Prostate gland (tissue), 2 donors: Measurements from ENCODE around the gene GKN2. TPM values are rescaled to one million over a fixed set of nuclear protein-coding genes. Genes with fewer than 3 reads are reported as not detected.

Experiments used
- DNase-seq: peaks from one replicate; pipeline ENCODE4 v3.0.0-alpha.2; 2019; ENCODE audit warnings: low spot score
- H3K27ac ChIP-seq, 2 donors: fragments of 200-600 bp; sonication (generic); 2 replicates each; pipeline ENCODE4 v1.5.1; 2017 to 2019
- H3K27me3 ChIP-seq: fragments of 200-600 bp; sonication (generic); replicated peaks from 2 replicates; pipeline ENCODE4 v1.5.1; 2019; ENCODE audit not compliant: insufficient read depth
- H3K36me3 ChIP-seq, 2 donors: fragments of 200-600 bp; sonication (generic); 1 replicate in 1 of 2; 2 replicates in 1 of 2; pipeline versions ENCODE4 v1.5.1 to v1.8.1; 2017 to 2019
- H3K4me1 ChIP-seq: fragments of 200-600 bp; sonication (generic); replicated peaks from 2 replicates; pipeline ENCODE4 v1.5.1; 2019
- H3K4me3 ChIP-seq, 2 donors: fragments of 200-600 bp; sonication (generic); 2 replicates each; pipeline ENCODE4 v1.5.1; 2017 to 2019
- H3K9me3 ChIP-seq: fragments of 200-600 bp; sonication (generic); 2 replicates; pipeline ENCODE4 v1.5.1; 2017
- POLR2A ChIP-seq: fragments of 450-650 bp; IDR thresholded peaks from one replicate; pipeline ENCODE4 v1.6.1; 2016; ENCODE audit warnings: antibody characterized with exemption, mild to moderate bottlenecking
- POLR2AphosphoS5 ChIP-seq: sonication (generic); formaldehyde crosslinking; IDR thresholded peaks from one replicate; pipeline ENCODE4 v1.6.1; 2017; ENCODE audit warnings: antibody characterized with exemption
- WGBS: methylation state at CpG from one replicate; pipeline ENCODE4 v1.1.5; 2018; 5-methylcytosine and 5-hydroxymethylcytosine counted together
- intact Hi-C: fragments of 100-400 bp; cut with DNase I; formaldehyde crosslinking; loops from one replicate; pipeline ENCODE4 v1.14.2; 2022
- total RNA-seq, 2 donors: library from RNA; depleted of rRNA; stranded (reverse); fragments of >200 nt; gene quantifications; one replicate each; pipeline ENCODE4 v1.1.0, GENCODE V29; 2016
- TF ChIP-seq, protein P1 (sequence below), 4 experiments: fragments of 200-600 bp in 2 of 4; fragments of 450-650 bp in 2 of 4; sonication (generic) in 2 of 4; IDR thresholded peaks; 1 replicate in 3 of 4; 2 replicates in 1 of 4; pipeline ENCODE4 v1.5.1; 2016 to 2019; ENCODE audit warnings: antibody characterized with exemption in 4 of 4, mild to moderate bottlenecking in 2 of 4, moderate library complexity in 2 of 4

Gene GKN2
- total RNA-seq, 2 donors from 2014 or later: not detected

DNA sequence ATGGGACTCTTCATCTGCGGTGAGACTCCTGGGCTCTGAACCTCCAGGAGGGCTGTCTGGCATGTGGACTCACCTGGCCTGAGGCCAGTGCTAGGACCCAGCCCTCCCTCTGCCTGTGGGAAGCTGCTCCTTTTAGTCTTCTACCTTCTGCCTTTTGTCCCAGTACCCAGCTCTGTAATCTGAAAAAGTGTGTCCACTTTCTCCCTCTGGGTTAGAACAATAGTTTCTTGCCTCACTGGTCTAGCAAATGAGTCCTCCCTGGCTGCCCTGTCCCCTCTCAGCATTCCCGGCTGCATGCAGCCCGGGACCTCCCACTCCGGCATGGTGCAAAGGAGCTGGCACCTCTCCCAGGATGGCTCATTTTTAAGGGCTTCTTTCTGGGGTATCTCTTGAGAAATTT, 25.9 kb downstream of the GKN2 start:
- no peaks in the 10 kb centered on the region for H3K27me3 ChIP-seq
- no peak overlapping the region for H3K4me3 ChIP-seq
- DNase-seq: no peak
- 42% methylated on average over 4 of the region's 4 CpGs for WGBS
- no peak overlapping the region for H3K27ac ChIP-seq
- intact Hi-C loops: loop anchor here (5.0 kb wide), 2 partner anchors 174 to 219 kb away; no protein-coding TSS in a partner anchor
- H3K4me1 ChIP-seq: no peaks in the 10 kb centered on the region
- no peaks in the 10 kb centered on the region for H3K9me3 ChIP-seq
- TF ChIP-seq, protein P1, sequence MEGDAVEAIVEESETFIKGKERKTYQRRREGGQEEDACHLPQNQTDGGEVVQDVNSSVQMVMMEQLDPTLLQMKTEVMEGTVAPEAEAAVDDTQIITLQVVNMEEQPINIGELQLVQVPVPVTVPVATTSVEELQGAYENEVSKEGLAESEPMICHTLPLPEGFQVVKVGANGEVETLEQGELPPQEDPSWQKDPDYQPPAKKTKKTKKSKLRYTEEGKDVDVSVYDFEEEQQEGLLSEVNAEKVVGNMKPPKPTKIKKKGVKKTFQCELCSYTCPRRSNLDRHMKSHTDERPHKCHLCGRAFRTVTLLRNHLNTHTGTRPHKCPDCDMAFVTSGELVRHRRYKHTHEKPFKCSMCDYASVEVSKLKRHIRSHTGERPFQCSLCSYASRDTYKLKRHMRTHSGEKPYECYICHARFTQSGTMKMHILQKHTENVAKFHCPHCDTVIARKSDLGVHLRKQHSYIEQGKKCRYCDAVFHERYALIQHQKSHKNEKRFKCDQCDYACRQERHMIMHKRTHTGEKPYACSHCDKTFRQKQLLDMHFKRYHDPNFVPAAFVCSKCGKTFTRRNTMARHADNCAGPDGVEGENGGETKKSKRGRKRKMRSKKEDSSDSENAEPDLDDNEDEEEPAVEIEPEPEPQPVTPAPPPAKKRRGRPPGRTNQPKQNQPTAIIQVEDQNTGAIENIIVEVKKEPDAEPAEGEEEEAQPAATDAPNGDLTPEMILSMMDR (IDR thresholded peaks at IDR 0.05): no peak
- TF ChIP-seq POLR2AphosphoS5: no peak
- TF ChIP-seq POLR2A: no peak
- no peaks in the 10 kb centered on the region for H3K36me3 ChIP-seq

GRCh38 chr2:68925295-68925896, 27.3 kb downstream of the GKN2 start:
- intact Hi-C loops: loop anchor here (5.0 kb wide), 2 partner anchors 173 to 218 kb away; no protein-coding TSS in a partner anchor
- DNase-seq: peak; percentile 40
- 41% methylated on average over 9 of the region's 9 CpGs for WGBS

GRCh38 chr2:68921646-68922045, 31.0 kb downstream of the GKN2 start:
- WGBS: 94% methylated on average over 4 of the region's 4 CpGs
- Histone ChIP-seq H3K4me3 (no peak overlapping the region), H3K4me1 (no peaks in the 10 kb centered on the region), H3K9me3 (no peaks in the 10 kb centered on the region), H3K27ac (no peak overlapping the region), H3K27me3 (no peaks in the 10 kb centered on the region), H3K36me3 (no peaks in the 10 kb centered on the region)
- TF ChIP-seq, protein P1 (IDR thresholded peaks at IDR 0.05): no peak
- TF ChIP-seq POLR2AphosphoS5: no peak
- TF ChIP-seq POLR2A: no peak
- no peak for DNase-seq
- intact Hi-C loops: no loop called here

More at GRCh38 chr2:68925295-68925896, 27.3 kb downstream of the GKN2 start:
- Histone ChIP-seq H3K4me1 (no peaks in the 10 kb centered on the region), H3K4me3 (no peak overlapping the region), H3K27ac (no peak overlapping the region), H3K27me3 (no peaks in the 10 kb centered on the region), H3K9me3 (no peaks in the 10 kb centered on the region), H3K36me3 (no peaks in the 10 kb centered on the region)
- TF ChIP-seq, protein P1 (IDR thresholded peaks at IDR 0.05): peak; percentile 70 to 90 (median 79)
- no peak for TF ChIP-seq POLR2A

- no peaks in the 10 kb centered on the region for H3K4me1 ChIP-seq
- no peaks in the 10 kb centered on the region for H3K36me3 ChIP-seq
- no peaks in the 10 kb centered on the region for H3K27me3 ChIP-seq
- WGBS: 82% methylated on average over 6 of the region's 6 CpGs
- DNase-seq: no peak
- TF ChIP-seq POLR2A: no peak
- TF ChIP-seq, protein P1 (IDR thresholded peaks at IDR 0.05): no peak
- no peak for TF ChIP-seq POLR2AphosphoS5
- no peak overlapping the region for H3K4me3 ChIP-seq
- H3K9me3 ChIP-seq: no peaks in the 10 kb centered on the region
- H3K27ac ChIP-seq: no peak overlapping the region
- intact Hi-C loops: no loop called here
These were observed 32.1 kb downstream of the GKN2 start for GRCh38 chr2:68920481-68921170.

DNA sequence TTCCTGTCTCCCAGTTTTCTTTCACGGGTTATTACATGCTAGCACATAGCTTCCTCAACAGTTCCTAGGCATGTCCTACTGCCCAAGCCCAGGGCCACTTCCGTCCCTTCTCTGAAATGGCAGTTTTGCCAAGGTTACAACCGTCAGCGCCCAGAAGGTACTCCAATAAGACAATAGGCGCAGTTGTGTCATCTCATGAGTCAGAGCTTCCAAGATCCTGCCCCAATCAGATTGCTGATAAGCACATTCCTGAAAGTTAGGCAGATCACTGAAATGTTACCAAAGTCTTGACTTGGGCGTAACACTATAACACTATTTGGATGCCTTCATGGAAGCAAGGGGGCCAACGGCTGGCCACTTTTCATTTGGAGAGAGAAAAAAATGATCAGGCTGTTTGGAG, 34.2 kb downstream of the GKN2 start:
- Histone ChIP-seq H3K27me3 (no peaks in the 10 kb centered on the region), H3K36me3 (no peaks in the 10 kb centered on the region), H3K4me1 (no peaks in the 10 kb centered on the region), H3K4me3 (no peak overlapping the region), H3K27ac (no peak overlapping the region), H3K9me3 (no peaks in the 10 kb centered on the region)
- WGBS: 87% methylated on average over 7 of the region's 7 CpGs
- TF ChIP-seq, protein P1 (IDR thresholded peaks at IDR 0.05): no peak
- TF ChIP-seq POLR2AphosphoS5 (no peak), POLR2A (no peak)
- no peak for DNase-seq
- intact Hi-C loops: no loop called here
